Trophoblast cell (in vitro differentiated cells and primary cell): Measurements from ENCODE around the gene TMEM273.

Experiments used
- DNase-seq, 2 donors: peaks; one replicate each; pipeline ENCODE4 v3.0.0-alpha.2; 2016
- H2AFZ ChIP-seq: 2 replicates; pipeline ENCODE4 v1.6.1; 2013; ENCODE audit warnings: low read length, moderate library complexity, mild to moderate bottlenecking; ENCODE audit not compliant: insufficient read depth, poor library complexity
- H2AK5ac ChIP-seq: 2 replicates; pipeline ENCODE4 v1.6.1; 2013; ENCODE audit warnings: mild to moderate bottlenecking, low read length
- H2BK120ac ChIP-seq: 2 replicates; pipeline ENCODE4 v1.6.1; 2013; ENCODE audit warnings: low read length, mild to moderate bottlenecking, moderate library complexity; ENCODE audit not compliant: insufficient read depth, poor library complexity
- H2BK12ac ChIP-seq: 2 replicates; pipeline ENCODE4 v1.6.1; 2013; ENCODE audit warnings: mild to moderate bottlenecking, low read length, moderate library complexity
- H2BK5ac ChIP-seq: 2 replicates; pipeline ENCODE4 v1.6.1; 2013; ENCODE audit warnings: low read length, low read depth, moderate library complexity, mild to moderate bottlenecking; ENCODE audit not compliant: poor library complexity
- H3K14ac ChIP-seq: 2 replicates; pipeline ENCODE4 v1.6.1; 2013; ENCODE audit warnings: mild to moderate bottlenecking, low read length
- H3K18ac ChIP-seq: 2 replicates; pipeline ENCODE4 v1.6.1; 2013; ENCODE audit warnings: mild to moderate bottlenecking, low read length
- H3K23ac ChIP-seq: 2 replicates; pipeline ENCODE4 v1.6.1; 2013; ENCODE audit warnings: low read length
- H3K27ac ChIP-seq: 2 replicates; pipeline ENCODE4 v1.5.1; 2013; ENCODE audit warnings: low read depth, mild to moderate bottlenecking, inconsistent platforms, low read length, moderate library complexity
- H3K27me3 ChIP-seq: 2 replicates; pipeline ENCODE4 v1.6.1; 2013; ENCODE audit warnings: inconsistent platforms, mild to moderate bottlenecking, low read length, moderate library complexity; ENCODE audit not compliant: insufficient read depth
- H3K36me3 ChIP-seq, 2 experiments: 1 replicate in 1 of 2; 2 replicates in 1 of 2; pipeline ENCODE4 v1.6.1; 2013; ENCODE audit warnings: low read length in 2 of 2, mild to moderate bottlenecking in 2 of 2, moderate library complexity in 1 of 2; ENCODE audit not compliant: insufficient read depth in 2 of 2, control insufficient read depth in 1 of 2
- H3K4ac ChIP-seq: 2 replicates; pipeline ENCODE4 v1.6.1; 2013; ENCODE audit warnings: low read depth, mild to moderate bottlenecking, low read length, moderate library complexity
- H3K4me1 ChIP-seq, 2 experiments: 1 replicate in 1 of 2; 2 replicates in 1 of 2; pipeline ENCODE4 v1.6.1; 2013; ENCODE audit warnings: low read length in 2 of 2, mild to moderate bottlenecking in 2 of 2, moderate library complexity in 1 of 2; ENCODE audit not compliant: insufficient read depth in 2 of 2, control insufficient read depth in 1 of 2
- H3K4me2 ChIP-seq: 2 replicates; pipeline ENCODE4 v1.6.1; 2013; ENCODE audit warnings: inconsistent platforms, mild to moderate bottlenecking, low read length, moderate library complexity
- H3K4me3 ChIP-seq: 2 replicates; pipeline ENCODE4 v1.5.1; 2013; ENCODE audit warnings: mild to moderate bottlenecking, low read depth, low read length, inconsistent platforms
- H3K79me1 ChIP-seq: one replicate; pipeline ENCODE4 v1.6.1; 2013; ENCODE audit warnings: low read length
- H3K79me2 ChIP-seq: 2 replicates; pipeline ENCODE4 v1.6.1; 2013; ENCODE audit warnings: low read length, mild to moderate bottlenecking; ENCODE audit not compliant: control insufficient read depth, insufficient read depth, poor library complexity
- H3K9ac ChIP-seq: 2 replicates; pipeline ENCODE4 v1.6.1; 2013; ENCODE audit warnings: mild to moderate bottlenecking, low read length
- H3K9me3 ChIP-seq: 2 replicates; pipeline ENCODE4 v1.6.1; 2013; ENCODE audit warnings: low read depth, mild to moderate bottlenecking, control low read depth, inconsistent platforms, low read length; ENCODE audit not compliant: insufficient read depth
- H4K12ac ChIP-seq: 2 replicates; pipeline ENCODE4 v1.6.1; 2013; ENCODE audit warnings: low read depth, mild to moderate bottlenecking, low read length, moderate library complexity
- H4K8ac ChIP-seq: 2 replicates; pipeline ENCODE4 v1.6.1; 2013; ENCODE audit warnings: low read depth, mild to moderate bottlenecking, low read length, moderate library complexity
- H4K91ac ChIP-seq: one replicate; pipeline ENCODE4 v1.6.1; 2013; ENCODE audit warnings: low read depth, mild to moderate bottlenecking, low read length, moderate library complexity
- WGBS: extraction: QIAGEN DNeasy Blood & Tissue Kit; methylation state at CpG from one replicate; pipeline ENCODE4 v1.1.7; 2013; ENCODE audit warnings: missing lambda C conversion rate; ENCODE audit not compliant: insufficient read length, insufficient coverage; ENCODE audit errors: extremely low coverage; 5-methylcytosine and 5-hydroxymethylcytosine counted together

Gene TMEM273

DNA sequence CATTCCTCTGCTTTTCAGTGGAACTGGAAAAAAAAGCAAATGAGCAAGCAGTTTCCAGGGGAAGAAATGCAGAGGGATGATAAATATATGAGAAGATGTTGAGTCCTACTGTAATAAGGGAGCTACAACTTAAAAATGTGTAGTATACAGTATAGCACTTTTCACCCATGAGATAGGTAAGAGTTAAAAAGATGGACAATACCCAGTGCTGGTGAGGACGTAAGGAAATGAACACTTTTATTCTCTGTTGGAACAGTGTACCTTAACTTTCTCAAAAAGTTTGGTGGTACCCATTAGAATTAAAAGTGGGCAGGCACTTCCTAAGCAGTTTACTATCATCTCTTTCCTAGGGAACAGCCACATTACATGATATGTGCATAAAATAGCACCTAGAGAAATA, 51.7 kb downstream of the TMEM273 start:
- Histone ChIP-seq H3K4me3 (no peak overlapping the region), H3K4me1 (no peaks in the 10 kb centered on the region), H3K23ac (no peak overlapping the region), H3K4ac (no peak overlapping the region), H2BK12ac (no peak overlapping the region), H3K79me2 (no peaks in the 10 kb centered on the region), H3K27ac (no peak overlapping the region), H4K12ac (no peak overlapping the region), H3K9ac (no peak overlapping the region), H3K79me1 (no peaks in the 10 kb centered on the region), H3K27me3 (no peaks in the 10 kb centered on the region), H3K14ac (no peak overlapping the region), H2BK120ac (no peak overlapping the region), H3K4me2 (no peak overlapping the region), H3K36me3 (no peaks in the 10 kb centered on the region), H2AK5ac (no peak overlapping the region), H4K8ac (no peak overlapping the region), H4K91ac (no peak overlapping the region), H3K9me3 (peaks cover 5% of the 10 kb centered on the region), H3K18ac (no peak overlapping the region), H2AFZ (no peak overlapping the region), H2BK5ac (no peak overlapping the region)
- WGBS, result no CpG with 5 or more reads among the region's 1 CpG
- no peak for DNase-seq

DNA sequence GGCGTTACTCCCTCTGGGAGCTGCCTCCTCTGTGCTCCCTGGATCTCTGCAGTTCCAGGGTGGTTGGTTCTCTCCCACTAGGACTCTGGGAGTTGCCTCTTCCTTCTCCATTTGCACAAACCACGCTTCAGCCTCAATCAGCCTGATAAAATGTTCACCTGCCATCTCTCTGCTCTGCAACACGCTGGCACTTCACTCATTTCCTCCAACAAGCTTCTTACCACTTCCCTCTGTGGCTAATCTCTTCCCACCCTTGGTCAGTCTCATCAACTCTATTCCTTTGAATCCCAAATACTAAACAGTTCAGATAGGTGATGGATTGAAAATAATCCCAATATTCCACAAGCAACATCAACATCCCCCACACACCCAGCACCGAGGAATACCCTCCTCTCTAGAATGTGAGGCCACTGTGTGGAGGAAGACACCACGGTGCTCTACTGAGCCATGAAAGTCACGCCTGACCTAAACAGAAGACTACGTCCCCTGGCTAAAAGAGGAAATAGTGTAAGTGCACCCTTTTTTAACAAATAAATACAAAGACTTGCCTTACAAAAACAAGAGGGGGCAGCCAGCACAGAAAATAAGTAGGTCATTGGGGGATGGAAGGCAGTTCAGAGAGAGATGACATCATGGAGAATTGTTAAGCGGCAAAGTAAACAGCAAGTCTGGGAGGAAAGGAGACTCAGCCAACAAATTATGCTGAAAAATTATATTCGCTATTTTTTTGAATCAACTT, 52.4 kb downstream of the TMEM273 start:
- no peak overlapping the region for H3K18ac ChIP-seq
- no peak overlapping the region for H2AFZ ChIP-seq
- no peak overlapping the region for H4K12ac ChIP-seq
- H3K4ac ChIP-seq, result no peak overlapping the region
- H2BK12ac ChIP-seq, result no peak overlapping the region
- no peak overlapping the region for H3K4me3 ChIP-seq
- H2AK5ac ChIP-seq, result no peak overlapping the region
- no peaks in the 10 kb centered on the region for H3K4me1 ChIP-seq
- H2BK120ac ChIP-seq, result no peak overlapping the region
- no peak overlapping the region for H3K14ac ChIP-seq
- H4K91ac ChIP-seq, result no peak overlapping the region
- H3K4me2 ChIP-seq, result no peak overlapping the region
- no peaks in the 10 kb centered on the region for H3K27me3 ChIP-seq
- peaks cover 5% of the 10 kb centered on the region for H3K9me3 ChIP-seq
- no peaks in the 10 kb centered on the region for H3K79me1 ChIP-seq
- H3K23ac ChIP-seq, result no peak overlapping the region
- H3K27ac ChIP-seq, result no peak overlapping the region
- H4K8ac ChIP-seq, result no peak overlapping the region
- DNase-seq, result no peak
- no CpG with 5 or more reads among the region's 9 CpGs for WGBS
- H2BK5ac ChIP-seq, result no peak overlapping the region
- H3K79me2 ChIP-seq, result no peaks in the 10 kb centered on the region
- no peak overlapping the region for H3K9ac ChIP-seq
- no peaks in the 10 kb centered on the region for H3K36me3 ChIP-seq

DNA sequence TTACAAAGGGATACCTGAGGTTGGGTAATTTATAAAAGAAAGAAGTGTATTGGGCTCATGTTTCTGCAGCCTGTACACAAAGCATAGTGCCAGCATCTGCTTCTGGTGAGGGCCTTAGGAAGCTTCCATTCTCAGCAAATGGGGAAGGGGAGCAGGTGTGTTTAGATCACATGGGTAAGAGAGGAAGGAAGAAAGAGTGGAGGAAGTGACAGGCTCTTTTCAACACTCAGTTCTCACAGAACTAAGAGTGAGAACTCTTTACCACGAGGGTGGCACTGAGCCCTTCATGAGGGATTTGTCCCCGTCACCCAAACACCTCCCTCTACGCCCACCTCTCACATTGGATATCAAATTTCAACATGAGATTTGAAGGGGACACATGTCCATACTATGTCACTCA, 53.9 kb downstream of the TMEM273 start:
- Histone ChIP-seq H3K4me1 (no peaks in the 10 kb centered on the region), H4K12ac (no peak overlapping the region), H3K9ac (no peak overlapping the region), H4K8ac (no peak overlapping the region), H3K27ac (no peak overlapping the region), H3K79me1 (no peaks in the 10 kb centered on the region), H3K18ac (no peak overlapping the region), H3K4me2 (no peak overlapping the region), H2BK5ac (no peak overlapping the region), H3K9me3 (peaks cover 5% of the 10 kb centered on the region), H3K23ac (no peak overlapping the region), H2AK5ac (no peak overlapping the region), H3K14ac (no peak overlapping the region), H2AFZ (no peak overlapping the region), H2BK12ac (no peak overlapping the region), H4K91ac (no peak overlapping the region), H3K79me2 (no peaks in the 10 kb centered on the region), H3K4me3 (no peak overlapping the region), H3K36me3 (no peaks in the 10 kb centered on the region), H3K4ac (no peak overlapping the region), H2BK120ac (no peak overlapping the region), H3K27me3 (no peaks in the 10 kb centered on the region)
- no peak for DNase-seq
- no CpG with 5 or more reads among the region's 3 CpGs for WGBS

DNA sequence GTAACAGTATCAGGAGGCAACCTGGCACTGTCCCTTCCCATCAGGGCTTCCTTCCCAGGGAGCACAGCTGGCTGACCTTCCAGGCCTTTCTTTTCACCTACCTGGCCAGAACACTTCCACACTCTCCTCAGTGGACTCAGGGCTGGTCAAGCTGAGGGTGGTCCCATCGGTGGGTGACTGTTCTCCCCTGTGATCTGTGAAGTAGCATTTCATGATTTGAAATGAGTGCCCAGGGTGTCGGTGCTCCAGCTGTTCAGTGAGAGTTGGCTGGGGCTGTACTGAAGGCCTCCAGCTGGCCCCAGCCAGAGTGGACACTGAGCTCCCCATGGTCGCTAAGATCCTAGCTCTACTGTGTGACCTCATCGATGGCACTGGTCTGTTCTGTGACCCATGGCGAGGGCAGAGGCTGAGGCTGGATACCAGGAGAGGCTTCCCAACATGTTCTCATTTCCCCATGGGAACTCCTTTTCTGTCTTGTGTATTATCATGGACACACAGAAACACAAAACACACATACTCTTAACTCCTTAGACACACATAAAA, 54.4 kb downstream of the TMEM273 start, which contains the start of gene FAM170B:
FAM170B (minus strand) TSS at position 316 of the 543 bp plus-strand sequence; CDS start at position 213, 103 bp downstream.
- Histone ChIP-seq H3K27me3 (no peaks in the 10 kb centered on the region), H3K4ac (no peak within 1 kb of the TSS), H3K79me2 (no peaks in the 10 kb centered on the region), H4K12ac (no peak within 1 kb of the TSS), H2BK12ac (no peak within 1 kb of the TSS), H3K79me1 (no peaks in the 10 kb centered on the region), H3K14ac (no peak within 1 kb of the TSS), H2AFZ (no peak within 1 kb of the TSS), H3K18ac (no peak within 1 kb of the TSS), H3K23ac (no peak within 1 kb of the TSS), H3K9me3 (peaks cover 5% of the 10 kb centered on the region), H3K4me3 (no peak within 1 kb of the TSS), H3K4me2 (no peak within 1 kb of the TSS), H3K4me1 (no peaks in the 10 kb centered on the region), H2BK120ac (no peak within 1 kb of the TSS), H3K27ac (no peak within 1 kb of the TSS), H3K9ac (no peak within 1 kb of the TSS), H4K91ac (no peak within 1 kb of the TSS), H2AK5ac (no peak within 1 kb of the TSS), H4K8ac (no peak within 1 kb of the TSS), H3K36me3 (no peaks in the 10 kb centered on the region), H2BK5ac (no peak within 1 kb of the TSS)
- no peak for DNase-seq
- no CpG with 5 or more reads among the region's 5 CpGs for WGBS
